ENCODE results near the gene BCAS1.

BCAS1 gene

DNA sequence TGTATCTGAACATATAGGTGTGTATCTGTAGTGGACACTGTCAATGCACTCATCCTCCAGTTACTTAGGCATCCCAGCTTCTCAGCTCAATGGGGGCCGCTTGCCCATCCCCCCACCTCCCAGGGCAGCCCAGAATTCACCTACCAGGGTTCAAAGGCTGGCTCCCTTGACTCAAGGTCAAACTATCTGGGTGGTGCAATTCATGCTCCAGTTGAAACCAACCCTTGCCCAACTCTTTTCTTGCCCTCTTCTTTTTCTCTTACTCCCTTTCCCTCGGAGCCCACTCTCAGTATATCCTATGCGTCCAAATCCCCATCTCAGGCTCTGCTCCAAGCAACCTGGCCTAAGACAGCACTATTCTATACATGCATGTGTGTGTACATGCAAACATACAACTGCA lies 127.4 kb downstream of the BCAS1 start:
- TF ChIP-seq ZFP30 (CRISPR knock-in tag; IDR thresholded peaks at IDR 0.05) (no peak), TOX (CRISPR knock-in tag; IDR thresholded peaks at IDR 0.05; ENCODE audit: borderline replicate concordance) (no peak), GLIS3 (CRISPR knock-in tag; IDR thresholded peaks at IDR 0.05) (no peak), ESRRG (CRISPR knock-in tag; IDR thresholded peaks at IDR 0.05) (no peak), BACH2 (CRISPR knock-in tag; IDR thresholded peaks at IDR 0.05; ENCODE audit: borderline replicate concordance) (no peak), ZC3H10 (CRISPR knock-in tag; IDR thresholded peaks at IDR 0.05) (no peak), PPARA (CRISPR knock-in tag; IDR thresholded peaks at IDR 0.05; ENCODE audit: borderline replicate concordance) (no peak), ZNF8 (CRISPR knock-in tag; IDR thresholded peaks at IDR 0.05) (no peak), ISL1 (CRISPR knock-in tag; IDR thresholded peaks at IDR 0.05) (no peak)
- TF ChIP-seq, protein P1, sequence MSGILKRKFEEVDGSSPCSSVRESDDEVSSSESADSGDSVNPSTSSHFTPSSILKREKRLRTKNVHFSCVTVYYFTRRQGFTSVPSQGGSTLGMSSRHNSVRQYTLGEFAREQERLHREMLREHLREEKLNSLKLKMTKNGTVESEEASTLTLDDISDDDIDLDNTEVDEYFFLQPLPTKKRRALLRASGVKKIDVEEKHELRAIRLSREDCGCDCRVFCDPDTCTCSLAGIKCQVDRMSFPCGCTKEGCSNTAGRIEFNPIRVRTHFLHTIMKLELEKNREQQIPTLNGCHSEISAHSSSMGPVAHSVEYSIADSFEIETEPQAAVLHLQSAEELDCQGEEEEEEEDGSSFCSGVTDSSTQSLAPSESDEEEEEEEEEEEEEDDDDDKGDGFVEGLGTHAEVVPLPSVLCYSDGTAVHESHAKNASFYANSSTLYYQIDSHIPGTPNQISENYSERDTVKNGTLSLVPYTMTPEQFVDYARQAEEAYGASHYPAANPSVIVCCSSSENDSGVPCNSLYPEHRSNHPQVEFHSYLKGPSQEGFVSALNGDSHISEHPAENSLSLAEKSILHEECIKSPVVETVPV (CRISPR knock-in tag; IDR thresholded peaks at IDR 0.05), result no peak
- TF ChIP-seq, protein P2, sequence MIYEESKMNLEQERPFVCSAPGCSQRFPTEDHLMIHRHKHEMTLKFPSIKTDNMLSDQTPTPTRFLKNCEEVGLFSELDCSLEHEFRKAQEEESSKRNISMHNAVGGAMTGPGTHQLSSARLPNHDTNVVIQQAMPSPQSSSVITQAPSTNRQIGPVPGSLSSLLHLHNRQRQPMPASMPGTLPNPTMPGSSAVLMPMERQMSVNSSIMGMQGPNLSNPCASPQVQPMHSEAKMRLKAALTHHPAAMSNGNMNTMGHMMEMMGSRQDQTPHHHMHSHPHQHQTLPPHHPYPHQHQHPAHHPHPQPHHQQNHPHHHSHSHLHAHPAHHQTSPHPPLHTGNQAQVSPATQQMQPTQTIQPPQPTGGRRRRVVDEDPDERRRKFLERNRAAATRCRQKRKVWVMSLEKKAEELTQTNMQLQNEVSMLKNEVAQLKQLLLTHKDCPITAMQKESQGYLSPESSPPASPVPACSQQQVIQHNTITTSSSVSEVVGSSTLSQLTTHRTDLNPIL (CRISPR knock-in tag; IDR thresholded peaks at IDR 0.05; ENCODE audit: low read depth), result no peak
- no peak for ATAC-seq

DNA sequence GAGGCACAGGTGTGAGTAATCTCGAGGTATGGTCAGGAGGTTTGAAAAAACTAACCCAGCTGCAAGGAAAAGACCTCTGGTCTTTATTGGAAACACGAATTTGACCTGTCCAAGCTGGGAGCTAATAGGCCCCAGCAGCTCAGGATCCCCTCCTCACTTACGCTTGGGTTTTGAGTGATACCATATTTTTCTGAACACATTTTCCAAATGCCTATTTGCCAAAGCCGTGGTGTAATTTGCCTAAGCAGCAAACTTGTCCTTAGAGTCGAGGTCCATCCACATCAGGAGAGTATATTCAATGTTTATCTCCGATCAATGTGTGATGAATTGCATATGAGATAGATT lies 128.0 kb downstream of the BCAS1 start:
- TF ChIP-seq TSHZ2 (CRISPR knock-in tag; IDR thresholded peaks at IDR 0.05) (no peak), BACH2 (CRISPR knock-in tag; IDR thresholded peaks at IDR 0.05; ENCODE audit: borderline replicate concordance) (no peak), ZNF565 (CRISPR knock-in tag; conservative IDR thresholded peaks at IDR 0.05; ENCODE audit: low read depth) (no peak), RARB (CRISPR knock-in tag; IDR thresholded peaks at IDR 0.05) (no peak)
- TF ChIP-seq, protein P1 (CRISPR knock-in tag; IDR thresholded peaks at IDR 0.05), result no peak
- no peak for ATAC-seq

DNA sequence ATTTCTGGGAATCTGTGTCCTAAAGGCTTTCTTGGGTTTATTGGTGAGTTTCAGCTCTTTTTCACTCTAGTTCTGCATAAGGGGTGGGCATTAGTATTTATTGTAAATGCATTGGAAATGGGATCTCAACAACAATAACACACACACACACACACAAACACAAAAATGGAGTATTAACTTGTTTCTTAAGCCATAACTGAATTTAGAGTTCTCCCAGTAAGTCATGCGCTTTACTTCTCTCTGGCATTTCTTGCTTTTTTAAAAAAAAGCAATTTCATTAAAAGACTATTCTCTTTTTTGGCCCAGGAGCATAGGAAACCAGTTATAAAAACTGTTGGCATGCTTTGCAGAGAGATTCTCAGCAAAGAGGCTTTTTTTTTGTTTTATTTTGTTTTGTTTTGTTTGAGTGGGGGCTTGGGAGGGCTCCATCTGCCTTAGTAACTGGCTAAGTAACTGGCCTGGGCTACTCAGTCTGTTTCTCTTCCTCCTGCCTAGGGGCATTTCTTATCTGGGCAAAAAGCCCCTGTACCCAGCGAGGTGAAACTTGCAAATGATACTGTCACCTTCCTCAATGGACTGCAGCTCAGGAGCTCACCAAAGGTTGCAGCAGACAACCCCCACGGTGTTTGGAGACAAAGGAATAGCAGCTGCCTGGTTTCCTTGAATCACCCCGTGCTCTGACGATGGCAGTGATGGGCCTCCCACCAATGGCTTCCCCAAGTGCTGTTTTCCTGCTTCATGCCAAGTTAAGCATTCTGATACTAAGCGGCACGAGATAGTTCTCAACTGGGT lies 128.5 kb downstream of the BCAS1 start:
- TF ChIP-seq PATZ1 (CRISPR knock-in tag; IDR thresholded peaks at IDR 0.05; ENCODE audit: borderline replicate concordance), result no peak
- TF ChIP-seq TSHZ2 (CRISPR knock-in tag; IDR thresholded peaks at IDR 0.05), result no peak
- TF ChIP-seq, protein P3, sequence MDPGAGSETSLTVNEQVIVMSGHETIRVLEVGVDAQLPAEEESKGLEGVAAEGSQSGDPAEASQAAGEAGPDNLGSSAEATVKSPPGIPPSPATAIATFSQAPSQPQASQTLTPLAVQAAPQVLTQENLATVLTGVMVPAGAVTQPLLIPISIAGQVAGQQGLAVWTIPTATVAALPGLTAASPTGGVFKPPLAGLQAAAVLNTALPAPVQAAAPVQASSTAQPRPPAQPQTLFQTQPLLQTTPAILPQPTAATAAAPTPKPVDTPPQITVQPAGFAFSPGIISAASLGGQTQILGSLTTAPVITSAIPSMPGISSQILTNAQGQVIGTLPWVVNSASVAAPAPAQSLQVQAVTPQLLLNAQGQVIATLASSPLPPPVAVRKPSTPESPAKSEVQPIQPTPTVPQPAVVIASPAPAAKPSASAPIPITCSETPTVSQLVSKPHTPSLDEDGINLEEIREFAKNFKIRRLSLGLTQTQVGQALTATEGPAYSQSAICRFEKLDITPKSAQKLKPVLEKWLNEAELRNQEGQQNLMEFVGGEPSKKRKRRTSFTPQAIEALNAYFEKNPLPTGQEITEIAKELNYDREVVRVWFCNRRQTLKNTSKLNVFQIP (CRISPR knock-in tag; IDR thresholded peaks at IDR 0.05; ENCODE audit: borderline replicate concordance, low read depth), result no peak
- TF ChIP-seq ESRRG (CRISPR knock-in tag; IDR thresholded peaks at IDR 0.05), result no peak
- TF ChIP-seq ZNF8 (CRISPR knock-in tag; IDR thresholded peaks at IDR 0.05), result no peak
- TF ChIP-seq, protein P1 (CRISPR knock-in tag; IDR thresholded peaks at IDR 0.05), result no peak
- TF ChIP-seq ARNTL (CRISPR knock-in tag; IDR thresholded peaks at IDR 0.05; ENCODE audit: borderline replicate concordance, low read depth), result no peak
- no peak for TF ChIP-seq RARB (CRISPR knock-in tag; IDR thresholded peaks at IDR 0.05)
- no peak for TF ChIP-seq TCF4 (CRISPR knock-in tag; IDR thresholded peaks at IDR 0.05; ENCODE audit: borderline replicate concordance)
- no peak for TF ChIP-seq PPARA (CRISPR knock-in tag; IDR thresholded peaks at IDR 0.05; ENCODE audit: borderline replicate concordance)
- TF ChIP-seq ZNF565 (CRISPR knock-in tag; conservative IDR thresholded peaks at IDR 0.05; ENCODE audit: low read depth), result no peak
- TF ChIP-seq ISL1 (CRISPR knock-in tag; IDR thresholded peaks at IDR 0.05), result no peak
- TF ChIP-seq SNAI2 (CRISPR knock-in tag; IDR thresholded peaks at IDR 0.05), result no peak
- TF ChIP-seq ZC3H10 (CRISPR knock-in tag; IDR thresholded peaks at IDR 0.05), result no peak
- no peak for TF ChIP-seq ZFP30 (CRISPR knock-in tag; IDR thresholded peaks at IDR 0.05)
- ATAC-seq, result no peak
